GM04503 (cell line): Measurements from ENCODE around the gene PRDX6.
"Not testable (repeated sequence)": the region's sequence is repeated elsewhere in the genome, so short reads cannot be mapped to it uniquely, and the experiment has no call there.

Experiments used
- DNase-seq: peaks from one replicate; pipeline ENCODE4 v3.0.0-alpha.2; 2012; ENCODE audit warnings: low read depth

PRDX6 gene, protein sequence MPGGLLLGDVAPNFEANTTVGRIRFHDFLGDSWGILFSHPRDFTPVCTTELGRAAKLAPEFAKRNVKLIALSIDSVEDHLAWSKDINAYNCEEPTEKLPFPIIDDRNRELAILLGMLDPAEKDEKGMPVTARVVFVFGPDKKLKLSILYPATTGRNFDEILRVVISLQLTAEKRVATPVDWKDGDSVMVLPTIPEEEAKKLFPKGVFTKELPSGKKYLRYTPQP

DNA sequence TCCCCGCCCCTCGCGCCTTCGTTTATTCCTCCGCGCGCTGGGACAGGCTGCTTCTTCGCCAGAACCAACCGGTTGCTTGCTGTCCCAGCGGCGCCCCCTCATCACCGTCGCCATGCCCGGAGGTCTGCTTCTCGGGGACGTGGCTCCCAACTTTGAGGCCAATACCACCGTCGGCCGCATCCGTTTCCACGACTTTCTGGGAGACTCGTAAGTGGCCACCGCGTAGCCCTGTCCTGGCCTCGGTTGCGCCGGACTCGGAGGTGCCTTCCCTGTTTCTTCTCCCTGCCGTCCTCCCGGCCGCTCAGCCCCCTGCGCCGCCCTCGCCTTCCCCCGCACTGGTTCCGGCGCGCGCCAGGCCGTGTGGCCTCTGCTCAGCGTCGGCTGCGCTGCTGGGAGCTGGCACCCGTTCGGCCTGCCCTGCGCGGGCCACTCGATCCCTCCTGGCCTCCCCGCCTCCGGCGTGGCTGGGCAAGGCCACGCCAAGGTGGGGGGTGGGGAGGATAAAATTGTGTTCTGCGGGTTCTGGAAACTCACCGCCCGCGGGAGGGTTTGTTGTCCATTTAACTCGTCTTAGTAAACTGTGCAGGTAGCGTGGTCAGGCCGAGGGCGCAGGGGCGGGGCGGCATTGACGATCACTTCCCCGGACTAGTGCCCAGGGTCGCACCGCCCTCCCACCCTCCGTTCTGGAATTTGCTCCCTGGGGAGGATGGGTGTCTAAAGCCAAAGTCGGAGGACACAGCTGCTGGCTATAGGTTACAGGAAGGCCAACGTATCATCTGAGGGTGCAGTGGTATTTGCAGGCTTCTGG lies at the start of gene PRDX6:
PRDX6 (plus strand) TSS at position 50 of the 808 bp plus-strand sequence; CDS start at position 113, 63 bp downstream.
- no peak for DNase-seq

DNA sequence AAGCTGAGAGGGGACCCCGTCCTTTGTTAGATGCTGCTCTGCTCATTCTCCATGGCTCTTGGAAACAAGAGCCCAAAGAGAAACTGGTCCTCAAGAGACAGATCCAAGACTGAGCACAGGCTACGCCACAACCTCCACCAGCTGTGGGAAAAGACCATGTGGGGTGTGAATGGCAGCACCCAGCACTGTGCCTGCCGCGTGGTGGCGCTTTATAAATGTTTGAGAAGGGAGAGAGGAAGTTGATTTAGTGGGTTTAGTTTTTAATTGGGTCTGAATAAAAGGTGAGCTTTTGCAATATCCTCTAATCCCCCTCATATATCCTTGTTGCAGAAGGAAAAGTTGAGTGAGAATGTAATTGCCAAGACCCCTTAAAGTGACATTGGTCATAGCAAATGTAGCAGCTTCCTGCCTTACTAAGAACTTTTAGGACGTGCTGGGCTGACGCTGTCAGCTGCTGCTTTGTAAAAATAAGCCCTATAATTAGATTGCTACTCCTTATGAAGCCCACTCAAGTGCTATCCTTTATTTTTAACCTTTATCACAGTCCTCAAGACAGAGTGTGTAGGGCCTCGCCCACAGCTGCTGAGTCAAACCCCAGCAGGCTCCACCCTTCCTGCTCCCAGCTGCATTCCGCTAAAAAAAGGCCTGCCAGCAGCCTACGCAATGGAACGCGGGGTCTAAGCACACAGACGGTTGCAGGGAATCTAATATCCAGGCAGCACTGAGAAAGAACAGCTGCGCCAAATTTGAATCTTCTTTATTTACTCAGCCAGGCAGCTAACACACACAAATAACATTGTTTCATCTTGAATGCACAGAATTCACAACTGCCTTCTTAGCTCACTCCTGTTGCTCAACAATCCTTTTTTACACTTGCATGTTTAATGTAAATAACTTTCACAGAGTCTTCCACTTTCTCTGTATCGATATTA lies 47.4 kb upstream of the PRDX6 start:
- DNase-seq, result peak; percentile 71

DNA sequence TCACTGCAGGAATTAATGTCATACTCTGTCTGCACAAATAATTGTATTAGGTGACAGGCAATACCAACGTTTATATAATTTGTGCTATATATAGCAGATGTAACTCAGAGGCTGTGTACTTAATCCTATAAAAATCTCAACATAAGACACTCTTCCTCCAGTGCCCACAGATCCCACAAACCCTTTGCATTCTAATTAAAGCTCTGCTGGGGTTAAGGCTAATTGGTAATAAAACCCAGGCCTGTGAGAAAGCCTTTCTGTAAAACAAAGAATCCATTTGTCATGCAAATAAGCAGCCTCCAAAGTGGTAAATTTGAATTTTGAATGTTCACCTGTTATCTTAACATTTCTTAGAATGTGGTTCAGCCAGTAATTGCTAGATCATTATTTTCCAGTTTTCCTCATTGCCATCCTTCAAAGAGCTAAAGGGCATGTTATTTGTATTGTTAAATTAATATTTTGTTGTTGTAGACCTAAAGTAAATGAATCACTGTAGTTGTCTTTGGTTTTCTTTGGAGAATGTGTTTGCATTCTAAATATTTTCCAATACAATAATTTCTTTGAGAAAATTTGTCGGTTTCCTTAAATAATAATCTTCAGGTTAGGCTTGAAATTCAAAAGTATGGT lies 46.3 kb upstream of the PRDX6 start:
- DNase-seq, result no peak

DNA sequence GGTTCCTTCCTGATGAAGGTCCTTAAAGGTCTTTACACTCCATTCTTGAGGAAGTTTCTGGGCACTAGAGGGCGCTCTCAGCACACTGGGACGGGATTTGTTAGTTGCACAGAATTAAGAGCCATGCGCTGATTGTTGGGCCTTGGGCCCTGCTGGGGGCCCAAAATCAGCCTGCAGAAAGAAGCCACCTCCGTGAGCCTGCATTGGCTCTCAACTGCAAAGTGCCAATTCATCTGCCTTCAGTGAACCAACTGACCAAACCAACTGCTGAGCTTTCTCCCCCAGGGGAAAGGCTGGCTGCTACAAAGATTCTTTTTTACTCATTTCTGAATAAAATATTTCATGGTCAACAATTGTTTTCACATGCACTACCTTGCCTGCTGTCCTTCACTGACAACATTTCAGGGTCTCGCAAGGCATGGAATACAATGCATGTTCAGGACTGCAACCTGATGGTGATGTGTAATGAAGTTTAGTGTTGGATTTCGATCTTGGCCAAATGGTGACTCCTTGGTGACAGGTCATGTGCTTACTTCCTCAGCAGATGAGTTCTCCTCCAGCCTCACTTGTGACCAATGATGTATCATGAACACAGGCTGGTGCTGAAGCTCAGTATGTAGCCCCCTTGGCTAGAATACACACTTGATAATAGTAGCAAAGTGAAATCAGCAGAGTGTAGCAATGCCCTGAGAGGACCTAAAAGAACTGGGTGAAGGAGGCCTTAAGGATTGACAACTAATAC lies 45.7 kb upstream of the PRDX6 start:
- DNase-seq, result peak; percentile 41

DNA sequence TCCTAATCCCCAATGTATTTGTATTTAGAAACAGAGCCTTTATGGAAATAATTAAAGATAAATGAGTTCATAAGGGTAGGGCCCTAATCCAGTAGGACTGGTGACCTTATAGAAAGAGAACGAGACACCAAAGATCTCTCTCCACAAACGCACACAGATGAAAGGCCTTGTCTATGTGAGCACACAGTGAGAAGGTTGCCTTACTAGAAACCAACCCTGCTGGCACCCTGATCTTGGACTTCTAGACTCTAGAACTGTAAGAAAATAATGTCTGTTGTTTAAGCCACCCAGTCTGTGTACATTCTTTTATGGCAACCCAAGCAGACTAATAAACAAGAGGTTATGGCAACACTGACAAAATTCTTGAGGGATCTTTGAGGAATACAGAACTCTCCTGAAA lies 44.8 kb upstream of the PRDX6 start:
- DNase-seq, result no peak

DNA sequence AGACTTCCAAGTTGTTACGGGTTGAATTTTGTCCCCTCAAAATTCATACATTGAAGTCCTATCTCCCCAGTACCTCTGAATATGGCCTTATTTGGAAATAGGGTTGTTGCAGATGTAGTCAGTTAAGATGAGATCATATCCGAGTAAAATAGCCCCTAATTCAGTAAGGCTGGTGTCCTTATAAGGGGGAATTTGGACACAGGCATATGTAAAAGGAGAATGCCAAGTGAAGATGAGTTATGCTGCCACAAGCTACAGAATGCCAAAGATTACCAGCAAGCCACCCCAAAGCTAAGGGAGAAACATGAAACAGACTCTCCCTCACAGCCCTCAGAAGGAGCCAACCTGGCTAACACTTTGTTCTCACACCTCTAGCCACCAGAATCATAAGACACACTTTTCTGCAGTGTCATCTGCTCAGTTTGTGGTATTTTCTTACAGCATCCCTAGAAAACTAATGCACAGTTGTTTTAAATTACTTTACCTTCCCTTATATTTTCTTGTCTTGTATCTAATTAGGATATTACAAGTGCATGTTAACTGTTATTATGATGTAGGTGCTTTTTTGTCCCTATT lies 43.3 kb upstream of the PRDX6 start:
- DNase-seq, result no peak

DNA sequence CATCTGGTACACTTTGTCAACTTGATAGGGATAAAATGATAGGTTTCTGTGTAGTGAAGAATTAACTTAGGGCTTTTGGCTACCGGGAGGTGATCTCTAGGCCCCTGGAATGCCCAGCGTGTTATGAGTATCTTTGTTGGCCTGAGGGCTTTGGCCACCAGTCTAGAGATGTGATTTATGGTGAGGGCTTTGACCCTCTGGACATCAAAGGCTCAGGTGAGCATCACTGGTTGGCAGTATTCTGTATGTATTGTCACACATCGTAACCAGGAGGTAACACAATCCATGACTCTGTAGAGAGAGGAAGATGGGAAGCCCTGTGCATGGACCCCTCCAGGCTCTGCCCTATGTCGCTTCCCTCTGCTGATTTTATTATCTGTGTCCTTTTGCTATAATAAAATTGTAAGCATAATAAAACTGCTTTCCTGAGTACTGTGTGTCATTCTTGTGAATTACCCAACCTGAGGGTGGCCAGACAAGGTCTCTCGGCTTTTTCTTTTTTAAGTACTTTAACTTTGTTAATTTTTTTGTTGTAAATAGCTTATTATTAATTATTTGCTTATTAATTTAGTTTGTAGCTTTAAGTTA lies 40.2 kb upstream of the PRDX6 start:
- DNase-seq, result no peak

DNA sequence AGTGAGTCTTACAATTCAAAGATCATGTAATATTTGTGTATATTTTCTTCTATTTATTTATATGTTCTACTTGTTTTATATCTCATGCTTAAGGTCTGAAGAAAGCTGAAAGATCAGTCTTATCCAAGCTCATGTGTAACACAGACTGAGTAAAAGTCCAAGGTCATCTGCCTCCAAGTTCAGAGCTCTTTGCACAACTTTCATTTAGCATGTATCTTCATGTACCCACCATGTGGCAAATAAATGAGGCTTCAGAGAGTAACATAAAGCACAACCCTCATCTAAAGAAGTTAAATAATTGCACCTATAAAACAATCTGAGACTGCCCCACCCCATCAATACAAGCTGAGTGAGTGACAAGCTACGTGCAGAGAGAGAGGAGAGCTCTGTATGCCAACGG lies 38.5 kb upstream of the PRDX6 start:
- DNase-seq, result no peak

DNA sequence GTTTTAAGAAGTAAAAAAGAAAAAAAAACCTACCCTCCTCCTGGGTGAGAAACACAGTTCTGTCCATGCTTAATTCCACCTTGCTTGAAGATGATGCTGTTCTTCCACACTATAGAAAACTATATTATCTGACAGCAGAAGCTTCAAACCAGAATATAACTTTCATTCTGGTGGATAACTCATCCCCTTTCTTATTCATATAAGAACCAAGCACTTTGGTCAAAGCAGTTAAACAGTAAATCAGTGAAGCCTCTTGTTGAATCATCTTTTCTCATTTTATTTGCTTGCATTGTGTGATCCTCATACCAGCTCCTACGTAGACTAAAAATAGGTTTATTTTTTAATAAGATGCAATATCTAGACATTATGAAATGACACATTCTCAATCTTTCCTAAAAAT lies 36.7 kb upstream of the PRDX6 start:
- DNase-seq, result no peak

DNA sequence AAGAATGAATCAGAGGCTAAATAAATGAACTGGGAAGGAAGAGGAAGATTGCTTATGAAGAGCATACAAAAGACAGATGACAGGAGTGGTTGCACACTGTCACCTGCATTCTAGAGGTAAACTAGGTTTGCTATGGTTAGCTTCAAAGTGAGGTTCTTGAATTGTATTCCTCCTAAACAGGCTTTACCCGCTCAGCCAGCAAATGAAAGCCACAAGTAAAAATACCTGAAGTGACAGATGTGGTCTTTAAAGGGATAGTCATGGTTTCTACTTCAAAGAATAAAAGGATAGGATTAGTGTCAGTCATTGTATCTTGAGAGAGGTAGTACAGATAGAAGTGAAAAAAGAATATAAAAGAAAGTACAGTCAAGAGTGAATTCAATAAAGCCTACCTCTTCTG lies 32.4 kb upstream of the PRDX6 start:
- DNase-seq, result no peak

DNA sequence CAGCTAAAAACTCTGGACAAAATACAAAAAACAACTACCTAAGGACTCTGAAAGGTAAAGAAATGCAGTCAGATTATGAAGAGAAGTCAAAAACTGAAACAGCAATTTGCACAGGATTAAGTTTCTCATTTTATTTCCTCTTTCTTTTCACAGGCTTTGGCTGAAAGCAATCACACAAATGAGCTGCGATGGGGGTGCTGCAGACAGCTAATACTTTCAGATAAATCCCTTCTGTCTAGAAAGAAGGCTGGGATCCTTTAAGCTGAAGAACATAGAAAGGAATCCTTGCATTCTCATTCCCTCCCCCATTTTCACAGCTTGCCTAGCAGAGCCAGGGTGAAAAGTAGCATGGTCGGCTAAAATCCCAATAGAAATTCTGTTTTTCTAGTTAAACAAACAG lies 32.0 kb upstream of the PRDX6 start:
- DNase-seq, result no peak

DNA sequence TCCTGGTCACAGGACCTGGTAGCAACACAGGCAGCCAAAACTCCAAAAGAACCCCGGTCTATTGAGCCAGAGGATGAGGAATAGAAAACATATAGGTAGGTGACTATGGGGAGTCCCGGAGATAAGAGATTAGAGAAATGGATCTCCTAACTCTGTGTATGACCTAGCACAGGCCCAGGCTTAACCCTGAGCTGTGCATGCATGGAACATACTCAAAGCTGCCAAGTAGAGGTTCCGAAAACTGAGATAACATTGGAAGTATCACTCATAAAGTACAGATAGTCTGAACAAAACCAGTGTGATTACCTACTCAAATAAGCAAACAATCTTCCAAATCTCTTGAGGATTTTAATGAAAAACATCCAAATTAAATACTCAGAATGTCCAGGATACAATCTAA lies 31.5 kb upstream of the PRDX6 start:
- no peak for DNase-seq

DNA sequence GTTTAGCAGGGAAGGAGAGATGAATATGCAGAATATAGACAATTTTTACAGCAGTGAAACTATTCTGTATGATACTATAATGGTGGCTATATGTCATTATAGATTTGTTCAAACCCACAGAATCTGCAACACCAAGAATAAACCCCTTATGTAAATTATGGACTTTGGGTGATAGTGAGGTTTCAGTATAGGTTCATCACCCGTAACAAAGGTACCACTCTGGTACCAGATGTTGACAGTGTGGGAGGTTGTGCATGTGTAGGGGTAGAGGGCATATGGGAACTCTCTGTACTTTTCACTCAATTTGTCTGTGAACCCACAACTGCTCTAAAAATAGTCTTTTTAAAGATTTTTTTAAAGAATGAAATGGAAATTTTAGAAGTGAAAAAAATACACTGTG lies 29.9 kb upstream of the PRDX6 start:
- DNase-seq, result no peak

DNA sequence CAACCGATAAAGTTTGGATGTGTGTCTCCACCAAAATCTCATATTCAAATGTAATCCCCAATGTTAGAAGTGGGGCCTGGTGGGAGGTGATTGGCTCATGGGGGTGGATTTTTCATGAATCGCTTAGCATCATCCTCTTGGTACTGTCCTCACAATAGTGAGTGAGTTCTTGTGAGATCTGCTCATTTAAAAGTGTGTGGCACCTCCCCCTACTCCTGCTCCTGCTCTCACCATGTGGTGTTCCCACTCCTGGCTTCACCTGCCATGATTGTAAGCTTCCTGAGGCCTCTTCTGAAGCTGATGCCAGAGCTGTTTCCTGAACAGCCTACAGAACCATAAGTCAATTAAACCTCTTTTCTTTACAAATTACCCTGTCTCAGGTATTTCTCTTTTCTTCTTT lies 28.2 kb upstream of the PRDX6 start:
- DNase-seq, result no peak

DNA sequence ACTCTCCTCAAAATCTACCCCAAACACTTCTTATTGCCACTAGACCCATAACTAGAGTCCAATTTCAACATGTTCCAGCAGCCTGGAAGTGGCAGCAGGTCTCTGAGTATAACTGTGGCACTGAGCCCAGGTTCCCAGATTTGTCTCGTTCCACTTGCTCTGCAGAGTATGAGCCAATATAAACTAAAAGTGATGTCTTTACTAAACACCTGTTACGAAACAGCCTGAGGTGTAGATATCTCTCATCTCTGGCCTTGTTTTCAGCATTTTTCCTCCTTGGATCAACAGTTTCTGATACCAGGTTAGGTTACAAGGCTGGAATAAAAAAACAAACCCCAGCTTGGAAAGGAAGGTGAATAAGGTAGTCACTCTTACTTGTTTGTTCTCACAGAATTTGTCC lies 25.2 kb upstream of the PRDX6 start:
- no peak for DNase-seq

DNA sequence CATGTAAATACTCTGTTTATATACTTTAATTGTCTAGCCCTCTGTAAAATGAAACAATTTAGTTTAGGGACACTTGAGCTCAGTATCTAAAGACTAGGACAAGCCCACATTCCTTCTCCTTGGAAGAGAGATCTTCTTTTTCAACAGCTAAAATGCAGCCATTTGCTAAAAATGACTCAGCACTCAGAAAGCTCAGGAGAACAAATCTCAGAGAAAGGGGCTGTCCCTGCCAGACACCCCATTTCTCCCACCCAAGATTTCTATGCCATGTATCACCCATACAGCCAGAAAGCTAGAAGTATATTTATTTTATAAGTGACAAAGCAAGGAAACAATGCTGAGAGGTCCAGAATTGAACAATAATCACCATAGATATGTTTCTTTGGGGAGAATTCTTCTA lies 23.2 kb upstream of the PRDX6 start:
- DNase-seq, result no peak

DNA sequence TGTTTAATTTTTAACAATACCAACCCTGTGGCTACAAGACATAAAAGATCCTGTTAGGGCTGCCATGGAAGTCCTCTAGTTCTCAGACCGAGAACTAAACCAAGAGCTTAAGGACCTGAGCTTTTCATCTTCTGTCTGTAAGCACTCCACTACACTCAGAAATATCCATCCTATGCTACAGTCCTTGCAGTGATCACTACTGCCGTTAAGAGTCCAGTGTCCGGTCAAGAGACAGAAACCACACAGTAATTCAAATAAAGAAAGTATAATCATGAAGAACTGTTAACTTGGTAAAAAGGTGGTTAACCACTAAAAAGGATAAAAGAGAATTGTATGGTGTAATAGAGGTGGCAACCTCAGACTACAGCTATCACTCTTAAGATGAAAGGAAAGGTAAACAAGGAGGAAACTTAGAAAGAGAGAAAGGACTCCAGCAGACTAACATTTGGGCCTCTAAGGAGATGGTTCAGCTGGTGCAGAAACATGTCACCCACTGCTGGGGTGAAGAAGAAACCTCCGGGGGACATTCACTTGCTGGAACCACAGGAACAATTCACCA lies 22.1 kb upstream of the PRDX6 start:
- DNase-seq, result no peak

DNA sequence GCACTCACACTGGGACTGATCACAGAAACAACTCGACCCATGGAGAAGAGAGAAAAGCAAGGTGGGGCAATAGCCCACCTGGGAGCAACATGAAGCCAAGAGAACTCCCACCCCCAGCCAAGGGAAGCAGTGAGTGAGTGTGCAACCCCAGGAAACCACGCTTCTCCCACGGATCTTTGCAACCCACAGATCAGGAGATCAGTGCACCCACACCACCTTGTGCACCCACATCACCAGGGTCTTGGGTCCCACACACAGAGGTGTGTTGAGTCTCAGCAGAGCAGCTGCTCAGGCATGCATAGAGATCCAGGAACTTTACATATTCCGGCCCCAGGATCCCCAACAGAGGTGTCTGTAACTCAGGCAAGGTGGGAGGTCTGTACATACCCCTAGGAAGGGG lies 17.2 kb upstream of the PRDX6 start:
- no peak for DNase-seq

DNA sequence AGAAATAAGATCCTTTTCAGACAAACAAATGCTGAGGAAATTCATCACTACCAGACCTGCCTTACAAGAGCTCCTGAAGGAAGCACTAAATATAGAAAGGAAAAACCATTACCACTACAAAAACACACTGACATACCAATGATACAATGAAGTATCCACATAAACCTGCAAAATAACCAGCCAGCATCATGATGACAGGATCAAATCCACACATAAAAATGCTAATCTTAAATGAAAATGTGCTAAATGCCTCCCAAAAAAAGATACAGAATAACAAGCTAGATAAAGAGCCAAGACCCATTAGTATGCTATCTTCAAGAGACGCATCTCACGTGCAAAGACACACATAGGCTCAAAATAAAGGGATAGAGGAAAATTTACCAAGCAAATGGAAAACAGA lies 14.5 kb upstream of the PRDX6 start:
- not testable (repeated sequence) for DNase-seq

DNA sequence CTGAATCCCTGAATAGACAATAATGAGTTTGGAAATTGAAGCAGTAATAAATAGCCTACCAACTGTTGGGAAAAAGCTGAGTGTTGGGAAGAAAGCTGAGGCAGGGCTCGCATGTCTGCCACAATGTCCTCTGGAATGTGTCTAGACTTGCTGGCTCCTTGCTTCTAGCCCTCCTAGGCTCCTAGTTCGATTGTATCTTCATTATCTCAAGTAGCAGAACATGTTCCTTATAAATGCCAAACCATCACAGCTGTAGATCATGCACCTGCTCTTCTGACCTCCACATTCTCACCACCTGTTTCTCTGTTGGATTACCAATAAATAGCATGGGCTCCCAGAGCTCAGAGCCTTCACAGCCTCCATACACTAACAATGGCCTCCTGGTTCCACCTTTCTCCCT lies 12.9 kb upstream of the PRDX6 start:
- DNase-seq, result not testable (repeated sequence)
